ENCODE measurements around the gene ALX4. TPM values are rescaled to one million over a fixed set of nuclear protein-coding genes. Genes with fewer than 3 reads are reported as not detected.
A peak's percentile ranks its signal among the peaks of the same experiment; 100 is the strongest.

ALX4 gene
- total RNA-seq, 2 donors from 2014 or later = not detected

GRCh38 chr11:44311339-44312261 lies 1.7 kb upstream of the ALX4 start:
- Histone ChIP-seq H3K4me3 (no peak overlapping the region), H3K9me3 (no peaks in the 10 kb centered on the region), H3K36me3 (no peaks in the 10 kb centered on the region), H3K4me1 (ENCODE audit: control insufficient read depth in 1 of 2, low read depth in 2 of 2) (peaks cover 22 to 34% of the 10 kb centered on the region in 2 donors), H3K27me3 (replicated peaks; ENCODE audit: insufficient read depth) (peaks cover 31% of the 10 kb centered on the region), H3K27ac (no peak overlapping the region)
- TF ChIP-seq CTCF (IDR thresholded peaks at IDR 0.05) = no peak
- ATAC-seq (ENCODE audit: insufficient number of reproducible peaks, low FRiP score, low read depth) (no peak), DNase-seq (ENCODE audit: low spot score) (no peak)

- DNase-seq (ENCODE audit: low spot score) (no peak), ATAC-seq (ENCODE audit: insufficient number of reproducible peaks, low FRiP score, low read depth) (no peak)
- no peak overlapping the region for H3K27ac ChIP-seq
- peak overlapping the region; percentile 65 for H3K4me3 ChIP-seq
- TF ChIP-seq CTCF (IDR thresholded peaks at IDR 0.05) = no peak
- peaks cover 22% of the 10 kb centered on the region for H3K27me3 ChIP-seq (replicated peaks; ENCODE audit: insufficient read depth)
- H3K9me3 ChIP-seq = no peaks in the 10 kb centered on the region
- peaks cover 17 to 32% of the 10 kb centered on the region in 2 donors for H3K4me1 ChIP-seq (ENCODE audit: control insufficient read depth in 1 of 2, low read depth in 2 of 2)
- no peaks in the 10 kb centered on the region for H3K36me3 ChIP-seq
These were observed 729 bp upstream of the ALX4 start for GRCh38 chr11:44310463-44311272.

GRCh38 chr11:44310206-44310462 lies 195 bp upstream of the ALX4 start:
- Histone ChIP-seq H3K27ac (no peak overlapping the region), H3K36me3 (no peaks in the 10 kb centered on the region), H3K4me3 (peak overlapping the region; percentile 65), H3K9me3 (no peaks in the 10 kb centered on the region), H3K27me3 (replicated peaks; ENCODE audit: insufficient read depth) (peaks cover 21% of the 10 kb centered on the region), H3K4me1 (ENCODE audit: control insufficient read depth in 1 of 2, low read depth in 2 of 2) (peaks cover 19 to 34% of the 10 kb centered on the region in 2 donors)
- DNase-seq (ENCODE audit: low spot score) (no peak), ATAC-seq (ENCODE audit: insufficient number of reproducible peaks, low FRiP score, low read depth) (no peak)
- TF ChIP-seq CTCF (IDR thresholded peaks at IDR 0.05) = no peak

- peaks cover 21% of the 10 kb centered on the region for H3K27me3 ChIP-seq (replicated peaks; ENCODE audit: insufficient read depth)
- DNase-seq (ENCODE audit: low spot score) = no peak
- no peak for TF ChIP-seq CTCF (IDR thresholded peaks at IDR 0.05)
- no peaks in the 10 kb centered on the region for H3K36me3 ChIP-seq
- peak overlapping the region; percentile 65 for H3K4me3 ChIP-seq
- ATAC-seq (ENCODE audit: insufficient number of reproducible peaks, low FRiP score, low read depth) = no peak
- H3K4me1 ChIP-seq (ENCODE audit: control insufficient read depth in 1 of 2, low read depth in 2 of 2) = peaks cover 27 to 44% of the 10 kb centered on the region in 2 donors
- no peaks in the 10 kb centered on the region for H3K9me3 ChIP-seq
- H3K27ac ChIP-seq = no peak overlapping the region
These were observed 939 bp downstream of the ALX4 start for GRCh38 chr11:44308923-44309477.

All from thoracic aorta (tissue), 2 donors.